SU-DHL-6 (cell line): ENCODE data around the gene VPS35.

ENCODE experiments used
- H2AFZ ChIP-seq: fragments of 200-600 bp; sonication (generic); 2 replicates; pipeline ENCODE4 v1.6.1; 2014; ENCODE audit warnings: low read depth, mild to moderate bottlenecking, moderate library complexity, mixed read lengths, antibody characterized with exemption, low read length; ENCODE audit not compliant: severe bottlenecking
- H3F3A ChIP-seq: fragments of 200-600 bp; shearing (Covaris generic); 2 replicates; pipeline ENCODE4 v1.6.0; 2016; ENCODE audit warnings: antibody characterized with exemption, mild to moderate bottlenecking; ENCODE audit not compliant: insufficient read depth
- H3K27ac ChIP-seq: fragments of 200-600 bp; sonication (generic); 2 replicates; pipeline ENCODE4 v1.5.1; 2016; ENCODE audit warnings: low read depth, mild to moderate bottlenecking, low read length, moderate library complexity, mixed read lengths
- H3K27me3 ChIP-seq: fragments of 200-600 bp; sonication (generic), shearing (Covaris generic); 2 replicates; pipeline ENCODE4 v1.6.0; 2014; ENCODE audit warnings: mild to moderate bottlenecking, low read length
- H3K36me3 ChIP-seq: fragments of 200-600 bp; sonication (generic); 2 replicates; pipeline ENCODE4 v1.6.1; 2014; ENCODE audit warnings: mild to moderate bottlenecking, low read length, mixed read lengths
- H3K4me2 ChIP-seq: fragments of 300-600, 200-600 bp; shearing (Covaris generic), sonication (generic); 2 replicates; pipeline ENCODE4 v1.6.0; 2014; ENCODE audit warnings: low read length, low read depth, mild to moderate bottlenecking; ENCODE audit not compliant: poor library complexity, severe bottlenecking
- H3K4me3 ChIP-seq: fragments of 200-600 bp; sonication (generic); 2 replicates; pipeline ENCODE4 v1.5.1; 2014; ENCODE audit warnings: antibody characterized with exemption, low read length, mild to moderate bottlenecking, mixed read lengths; ENCODE audit not compliant: insufficient read depth, poor library complexity, severe bottlenecking
- H3K79me2 ChIP-seq: fragments of 200-600 bp; sonication (generic); 2 replicates; pipeline ENCODE4 v1.6.1; 2014; ENCODE audit warnings: mild to moderate bottlenecking, low read length, moderate library complexity; ENCODE audit not compliant: insufficient read depth
- H3K9ac ChIP-seq: fragments of 200-600 bp; sonication (generic); 2 replicates; pipeline ENCODE4 v1.7.0; 2014; ENCODE audit warnings: mild to moderate bottlenecking, low read length
- H3K9me2 ChIP-seq: fragments of 200-600 bp; sonication (generic); replicated peaks from 2 replicates; pipeline ENCODE4 v1.6.1; 2014; ENCODE audit warnings: low read length; ENCODE audit not compliant: insufficient read depth
- H3K9me3 ChIP-seq: fragments of 200-600 bp; sonication (generic); 2 replicates; pipeline ENCODE4 v1.6.1; 2014; ENCODE audit warnings: low read length, mixed read lengths; ENCODE audit not compliant: insufficient read depth
- H4K20me1 ChIP-seq: fragments of 200-600 bp; sonication (generic); 2 replicates; pipeline ENCODE4 v1.6.1; 2014; ENCODE audit warnings: low read depth, mild to moderate bottlenecking, antibody characterized with exemption, low read length, moderate library complexity, mixed read lengths
- CTCF ChIP-seq: fragments of 200-600 bp; sonication (generic); IDR thresholded peaks from one replicate; pipeline ENCODE4 v1.5.1; 2017; ENCODE audit warnings: antibody characterized with exemption, mild to moderate bottlenecking, low read length, moderate library complexity; ENCODE audit not compliant: insufficient read depth, poor library complexity, severe bottlenecking
- EZH2phosphoT487 ChIP-seq: fragments of 200-600 bp; sonication (generic), shearing (Covaris generic); conservative IDR thresholded peaks from 2 replicates; pipeline ENCODE4 v1.6.1; 2018; ENCODE audit warnings: mild to moderate bottlenecking, antibody characterized with exemption, low read length, moderate library complexity, mixed read lengths

The VPS35 gene

GRCh38 chr16:46618516-46618915 lies 70.5 kb downstream of the VPS35 start:
- Histone ChIP-seq H3K27me3 (no peaks in the 10 kb centered on the region), H3K9me3 (no peaks in the 10 kb centered on the region), H3K27ac (no peak overlapping the region), H2AFZ (no peak overlapping the region), H4K20me1 (no peaks in the 10 kb centered on the region), H3K36me3 (peaks cover 41% of the 10 kb centered on the region; the same call in 1 of the 2 replicates), H3K9ac (no peak overlapping the region), H3F3A (0 out of 2 replicates have a peak, but pooled peaks cover 4% of the 10 kb centered on the region), H3K9me2 (no peaks in the 10 kb centered on the region), H3K79me2 (peaks cover 71% of the 10 kb centered on the region), H3K4me3 (no peak overlapping the region), H3K4me2 (peak overlapping the region; percentile 97)
- TF ChIP-seq CTCF (no peak), EZH2phosphoT487 (no peak)

- H3K27ac ChIP-seq = no peak overlapping the region
- H3K27me3 ChIP-seq = no peaks in the 10 kb centered on the region
- H3K9me3 ChIP-seq = no peaks in the 10 kb centered on the region
- H3K4me3 ChIP-seq = no peak overlapping the region
- no peaks in the 10 kb centered on the region for H3F3A ChIP-seq
- peaks cover 70% of the 10 kb centered on the region for H3K79me2 ChIP-seq
- H3K9me2 ChIP-seq = no peaks in the 10 kb centered on the region
- no peak overlapping the region for H3K4me2 ChIP-seq
- H2AFZ ChIP-seq = no peak overlapping the region
- no peaks in the 10 kb centered on the region for H4K20me1 ChIP-seq
- TF ChIP-seq CTCF (no peak), EZH2phosphoT487 (no peak)
- no peak overlapping the region for H3K9ac ChIP-seq
- H3K36me3 ChIP-seq = peaks cover 49% of the 10 kb centered on the region
Observed at GRCh38 chr16:46614006-46614405, 75.0 kb downstream of the VPS35 start.

GRCh38 chr16:46613352-46613751 lies 75.6 kb downstream of the VPS35 start:
- TF ChIP-seq EZH2phosphoT487 (no peak), CTCF (no peak)
- Histone ChIP-seq H3F3A (no peaks in the 10 kb centered on the region), H2AFZ (no peak overlapping the region), H3K27me3 (no peaks in the 10 kb centered on the region), H3K36me3 (peaks cover 49% of the 10 kb centered on the region), H3K27ac (no peak overlapping the region), H3K79me2 (peaks cover 64% of the 10 kb centered on the region), H3K9me2 (no peaks in the 10 kb centered on the region), H3K9me3 (no peaks in the 10 kb centered on the region), H3K4me2 (no peak overlapping the region), H4K20me1 (no peaks in the 10 kb centered on the region), H3K9ac (no peak overlapping the region), H3K4me3 (no peak overlapping the region)

GRCh38 chr16:46612121-46612520 lies 76.9 kb downstream of the VPS35 start:
- no peak overlapping the region for H3K9ac ChIP-seq
- H3F3A ChIP-seq = no peaks in the 10 kb centered on the region
- H3K27ac ChIP-seq = no peak overlapping the region
- H4K20me1 ChIP-seq = no peaks in the 10 kb centered on the region
- peaks cover 52% of the 10 kb centered on the region for H3K79me2 ChIP-seq
- H3K9me3 ChIP-seq = no peaks in the 10 kb centered on the region
- no peak overlapping the region for H2AFZ ChIP-seq
- TF ChIP-seq CTCF = no peak
- TF ChIP-seq EZH2phosphoT487 = no peak
- no peak overlapping the region for H3K4me2 ChIP-seq
- H3K36me3 ChIP-seq = peaks cover 43% of the 10 kb centered on the region
- H3K27me3 ChIP-seq = no peaks in the 10 kb centered on the region
- no peaks in the 10 kb centered on the region for H3K9me2 ChIP-seq
- H3K4me3 ChIP-seq = no peak overlapping the region
